Adrenal gland (tissue), 5 donors: Measurements from ENCODE around the gene SUCLG1.

Experiments
- POLR2A ChIP-seq, 2 donors: fragments of 450-650 bp; IDR thresholded peaks; one replicate each; pipeline ENCODE4 v1.6.1; 2017; ENCODE audit warnings: antibody characterized with exemption in 2 of 2, mild to moderate bottlenecking in 2 of 2, moderate library complexity in 1 of 2
- TF ChIP-seq, protein P1 (sequence below), 6 experiments: fragments of 450-650 bp in 4 of 6; fragments of 200-600 bp in 2 of 6; sonication (generic) in 1 of 6; IDR thresholded peaks; 1 replicate in 5 of 6; 2 replicates in 1 of 6; pipeline versions ENCODE4 v1.5.1 to v1.8.0; 2016 to 2021; ENCODE audit warnings: antibody characterized with exemption in 6 of 6, mild to moderate bottlenecking in 2 of 6, moderate library complexity in 1 of 6
- donor health status: DM: no; HTN: no; CAD: no.

DNA sequence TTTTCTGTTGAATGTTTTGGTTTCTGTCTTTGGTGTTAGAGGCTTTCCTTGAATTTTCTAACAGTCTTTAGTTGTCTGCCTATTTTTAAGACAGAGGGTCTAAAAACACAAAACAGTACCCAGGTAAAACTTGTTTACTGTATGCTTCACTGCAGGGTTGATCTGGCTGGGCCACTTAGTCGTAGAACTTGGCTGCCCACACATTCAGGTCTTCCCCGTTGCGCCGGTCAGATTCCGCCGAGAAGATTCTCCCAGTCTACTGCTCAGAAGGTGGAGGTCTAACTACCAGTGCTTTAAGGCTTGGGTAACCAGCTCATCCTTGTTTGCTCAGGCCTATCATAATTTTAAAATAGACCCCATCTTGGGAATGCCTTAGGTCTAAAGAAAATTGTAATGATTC lies 32.7 kb upstream of the SUCLG1 start:
- TF ChIP-seq POLR2A (IDR thresholded peaks at IDR 0.05): no peak
- TF ChIP-seq, protein P1, sequence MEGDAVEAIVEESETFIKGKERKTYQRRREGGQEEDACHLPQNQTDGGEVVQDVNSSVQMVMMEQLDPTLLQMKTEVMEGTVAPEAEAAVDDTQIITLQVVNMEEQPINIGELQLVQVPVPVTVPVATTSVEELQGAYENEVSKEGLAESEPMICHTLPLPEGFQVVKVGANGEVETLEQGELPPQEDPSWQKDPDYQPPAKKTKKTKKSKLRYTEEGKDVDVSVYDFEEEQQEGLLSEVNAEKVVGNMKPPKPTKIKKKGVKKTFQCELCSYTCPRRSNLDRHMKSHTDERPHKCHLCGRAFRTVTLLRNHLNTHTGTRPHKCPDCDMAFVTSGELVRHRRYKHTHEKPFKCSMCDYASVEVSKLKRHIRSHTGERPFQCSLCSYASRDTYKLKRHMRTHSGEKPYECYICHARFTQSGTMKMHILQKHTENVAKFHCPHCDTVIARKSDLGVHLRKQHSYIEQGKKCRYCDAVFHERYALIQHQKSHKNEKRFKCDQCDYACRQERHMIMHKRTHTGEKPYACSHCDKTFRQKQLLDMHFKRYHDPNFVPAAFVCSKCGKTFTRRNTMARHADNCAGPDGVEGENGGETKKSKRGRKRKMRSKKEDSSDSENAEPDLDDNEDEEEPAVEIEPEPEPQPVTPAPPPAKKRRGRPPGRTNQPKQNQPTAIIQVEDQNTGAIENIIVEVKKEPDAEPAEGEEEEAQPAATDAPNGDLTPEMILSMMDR (IDR thresholded peaks at IDR 0.05): no peak
